Naive B cell (primary cell): ENCODE data around the gene AP5S1. TPM values are rescaled to one million over a fixed set of nuclear protein-coding genes. Genes with fewer than 3 reads are reported as not detected.

Experiments
- ATAC-seq, 2 donors: fragments of 150-1000 bp; cut with Tn5 transposase; 2 replicates each; pipeline ENCODE4 v1.10.0; 2021; ENCODE audit warnings: low read depth in 2 of 2, mild to moderate bottlenecking in 2 of 2, moderate library complexity in 2 of 2
- DNase-seq: peaks from one replicate; pipeline ENCODE4 v3.0.0; 2022
- H3K27ac Mint-ChIP-seq, 6 donors: one replicate each; pipeline ENCODE4 v1.8.0; 2020 to 2022; ENCODE audit warnings: mild to moderate bottlenecking in 6 of 6, mixed read lengths in 6 of 6, moderate library complexity in 5 of 6, inconsistent platforms in 2 of 6
- H3K27me3 Mint-ChIP-seq, 3 donors: one replicate each; pipeline ENCODE4 v1.8.0; 2021 to 2022; ENCODE audit warnings: mixed read lengths in 3 of 3, mild to moderate bottlenecking in 1 of 3
- H3K36me3 Mint-ChIP-seq, 2 donors: one replicate each; pipeline ENCODE4 v1.8.0; 2020 to 2022; ENCODE audit warnings: mixed read lengths in 2 of 2, inconsistent platforms in 1 of 2, mild to moderate bottlenecking in 1 of 2
- H3K4me1 Mint-ChIP-seq, 3 donors: one replicate each; pipeline ENCODE4 v1.8.0; 2020 to 2022; ENCODE audit warnings: mixed read lengths in 3 of 3, inconsistent platforms in 1 of 3, mild to moderate bottlenecking in 1 of 3, moderate library complexity in 1 of 3
- H3K4me3 Mint-ChIP-seq, 8 donors: one replicate each; pipeline ENCODE4 v1.8.0; 2020 to 2022; ENCODE audit warnings: mild to moderate bottlenecking in 8 of 8, mixed read lengths in 8 of 8, moderate library complexity in 8 of 8, inconsistent platforms in 2 of 8
- H3K9me3 Mint-ChIP-seq, 7 donors: one replicate each; pipeline ENCODE4 v1.8.0; 2020 to 2022; ENCODE audit warnings: mixed read lengths in 7 of 7, mild to moderate bottlenecking in 5 of 7, inconsistent platforms in 2 of 7, moderate library complexity in 1 of 7
- polyA plus RNA-seq, 6 donors: library from polyadenylated mRNA; unstranded; fragments of 300-500 nt; fragmentation: Illumina TruSeq; gene quantifications; one replicate each; pipeline ENCODE4 v1.2.3, GENCODE V29; 2021; ENCODE audit warnings: low read depth in 6 of 6

The AP5S1 gene
- polyA plus RNA-seq, 6 donors from 2014 or later, result 11.1 to 33.6 (median 13.5) TPM

GRCh38 chr20:3846378-3846739, 26.0 kb downstream of the AP5S1 start:
- DNase-seq, result no peak
- Mint-ChIP-seq H3K4me3 (peak overlapping the region; percentile 88 to 95 (median 90)), H3K36me3 (no peaks in the 10 kb centered on the region), H3K27ac (peak overlapping the region; percentile 63 to 96 (median 88)), H3K27me3 (no peaks in the 10 kb centered on the region), H3K4me1 (peaks cover 17 to 39% (median 24%) of the 10 kb centered on the region in 3 donors), H3K9me3 (no peaks in the 10 kb centered on the region)
- ATAC-seq, result no peak

DNA sequence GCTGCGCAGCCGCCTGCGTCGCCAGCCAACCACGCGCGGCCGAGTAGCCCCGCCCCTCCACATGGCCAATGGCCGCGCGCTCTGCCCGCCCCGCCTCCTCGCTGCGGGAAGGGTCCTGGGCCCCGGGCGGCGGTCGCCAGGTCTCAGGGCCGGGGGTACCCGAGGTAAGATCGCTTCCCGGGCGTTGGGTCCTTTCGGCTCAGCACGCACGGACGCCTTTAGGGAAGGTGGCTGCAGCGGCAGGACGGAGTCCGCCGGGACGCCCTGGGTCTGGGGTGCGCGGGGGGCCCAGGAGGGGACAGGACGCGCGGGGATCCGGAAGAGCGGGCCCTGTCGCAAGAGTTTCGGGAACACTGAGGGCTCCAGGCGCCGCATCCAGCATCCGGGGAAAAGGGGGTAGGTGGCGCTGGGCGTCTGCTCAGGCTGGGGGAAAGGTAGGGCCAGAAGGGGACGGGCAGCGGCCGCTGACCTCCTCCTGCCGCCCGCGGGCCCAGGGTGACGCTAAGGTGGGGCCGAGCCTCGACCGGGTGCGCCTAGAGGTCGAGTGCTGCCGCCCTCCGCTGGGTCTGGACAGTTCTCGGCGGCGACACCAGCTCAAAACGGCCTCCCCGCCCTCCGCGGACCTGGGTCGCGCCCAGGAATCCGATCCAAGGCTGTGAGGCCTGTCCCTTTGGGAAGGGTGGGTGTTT, 26.5 kb downstream of the AP5S1 start, which contains the start of gene MAVS:
Gene MAVS (plus strand): TSS at position 95 of the 689 bp plus-strand sequence. CDS start 7,791 bp downstream, outside the sequence.
- Mint-ChIP-seq H3K27me3 (no peaks in the 10 kb centered on the region), H3K4me3 (peak within 1 kb of the TSS; percentile 88 to 95 (median 90)), H3K4me1 (peaks cover 17 to 39% (median 24%) of the 10 kb centered on the region in 3 donors), H3K9me3 (no peaks in the 10 kb centered on the region), H3K27ac (peak within 1 kb of the TSS; percentile 82 to 96 (median 88)), H3K36me3 (no peaks in the 10 kb centered on the region)
- ATAC-seq (peak; percentile 98), DNase-seq (peak; percentile 86)

- Mint-ChIP-seq H3K9me3 (no peaks in the 10 kb centered on the region), H3K36me3 (no peaks in the 10 kb centered on the region), H3K4me1 (peaks cover 17 to 39% (median 24%) of the 10 kb centered on the region in 3 donors), H3K4me3 (peak overlapping the region; percentile 88 to 95 (median 90)), H3K27ac (peak overlapping the region; percentile 24 to 96 (median 84)), H3K27me3 (no peaks in the 10 kb centered on the region)
- ATAC-seq (no peak), DNase-seq (no peak)
Observed at GRCh38 chr20:3847429-3847940, 27.1 kb downstream of the AP5S1 start.

GRCh38 chr20:3848565-3848964, 28.2 kb downstream of the AP5S1 start:
- Mint-ChIP-seq H3K4me3 (peak overlapping the region; percentile 64 to 93 (median 90)), H3K27me3 (no peaks in the 10 kb centered on the region), H3K27ac (peak overlapping the region; percentile 10 to 87 (median 80)), H3K4me1 (peaks cover 17 to 39% (median 24%) of the 10 kb centered on the region in 3 donors), H3K9me3 (no peaks in the 10 kb centered on the region), H3K36me3 (no peaks in the 10 kb centered on the region)
- DNase-seq (no peak), ATAC-seq (no peak)

DNA sequence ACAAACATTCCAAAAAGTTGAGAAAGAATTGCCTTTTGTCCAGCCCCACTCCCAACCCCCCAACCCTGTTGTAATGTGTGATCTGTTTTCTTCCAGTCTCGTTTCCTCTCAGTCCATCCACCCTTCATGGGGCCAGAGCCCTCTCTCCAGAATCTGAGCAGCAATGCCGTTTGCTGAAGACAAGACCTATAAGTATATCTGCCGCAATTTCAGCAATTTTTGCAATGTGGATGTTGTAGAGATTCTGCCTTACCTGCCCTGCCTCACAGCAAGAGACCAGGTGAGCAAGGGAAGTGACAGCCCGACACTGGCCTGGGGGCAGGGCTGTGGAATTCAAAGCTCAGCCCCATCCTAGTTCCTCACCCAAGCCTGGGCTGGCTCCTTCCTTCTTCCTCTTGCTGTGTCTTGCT, 34.1 kb downstream of the AP5S1 start:
- peaks cover 0 to 23% of the 10 kb centered on the region in 2 donors for H3K36me3 Mint-ChIP-seq
- H3K27ac Mint-ChIP-seq, result peak overlapping the region in 3 of 6 donors; percentile 11 to 60 (median 38)
- no peak overlapping the region for H3K4me3 Mint-ChIP-seq
- no peak for ATAC-seq
- no peak for DNase-seq
- H3K4me1 Mint-ChIP-seq, result peaks cover 10 to 16% (median 14%) of the 10 kb centered on the region in 3 donors
- H3K9me3 Mint-ChIP-seq, result no peaks in the 10 kb centered on the region
- no peaks in the 10 kb centered on the region for H3K27me3 Mint-ChIP-seq

DNA sequence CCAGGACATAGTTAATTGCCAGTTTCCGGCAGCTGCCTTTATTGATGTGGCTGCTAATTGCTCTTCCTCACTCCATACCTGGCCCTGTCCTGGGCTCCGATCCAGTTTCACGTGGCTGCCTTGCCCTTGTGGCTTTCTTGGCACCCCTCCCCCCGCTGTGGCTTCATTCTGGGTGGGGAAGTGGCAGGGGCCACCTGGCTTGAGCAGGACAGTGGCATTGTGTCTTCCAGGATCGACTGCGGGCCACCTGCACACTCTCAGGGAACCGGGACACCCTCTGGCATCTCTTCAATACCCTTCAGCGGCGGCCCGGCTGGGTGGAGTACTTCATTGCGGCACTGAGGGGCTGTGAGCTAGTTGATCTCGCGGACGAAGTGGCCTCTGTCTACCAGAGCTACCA, 37.1 kb downstream of the AP5S1 start:
- ATAC-seq, result no peak
- Mint-ChIP-seq H3K36me3 (peaks cover 0 to 34% of the 10 kb centered on the region in 2 donors), H3K9me3 (no peaks in the 10 kb centered on the region), H3K27me3 (no peaks in the 10 kb centered on the region), H3K4me1 (peaks cover 7 to 12% (median 11%) of the 10 kb centered on the region in 3 donors), H3K4me3 (peak overlapping the region in 1 of 8 donors; percentile 31), H3K27ac (no peak overlapping the region)
- DNase-seq, result no peak

GRCh38 chr20:3858689-3859088, 38.3 kb downstream of the AP5S1 start:
- H3K4me1 Mint-ChIP-seq, result peaks cover 8 to 18% (median 12%) of the 10 kb centered on the region in 3 donors
- no peak overlapping the region for H3K4me3 Mint-ChIP-seq
- H3K27me3 Mint-ChIP-seq, result no peaks in the 10 kb centered on the region
- ATAC-seq (no peak), DNase-seq (no peak)
- peaks cover 9 to 47% of the 10 kb centered on the region in 2 donors for H3K36me3 Mint-ChIP-seq
- H3K9me3 Mint-ChIP-seq, result no peaks in the 10 kb centered on the region
- H3K27ac Mint-ChIP-seq, result no peak overlapping the region

- DNase-seq (no peak), ATAC-seq (no peak)
- H3K4me1 Mint-ChIP-seq, result peaks cover 4 to 13% (median 12%) of the 10 kb centered on the region in 3 donors
- H3K27me3 Mint-ChIP-seq, result no peaks in the 10 kb centered on the region
- H3K9me3 Mint-ChIP-seq, result no peaks in the 10 kb centered on the region
- H3K36me3 Mint-ChIP-seq, result peaks cover 9 to 43% of the 10 kb centered on the region in 2 donors
- H3K4me3 Mint-ChIP-seq, result no peak overlapping the region
- peak overlapping the region in 3 of 6 donors; percentile 25 to 63 (median 60) for H3K27ac Mint-ChIP-seq
Observed at GRCh38 chr20:3861191-3861590, 40.8 kb downstream of the AP5S1 start.

- H3K9me3 Mint-ChIP-seq, result no peaks in the 10 kb centered on the region
- H3K27me3 Mint-ChIP-seq, result no peaks in the 10 kb centered on the region
- H3K4me1 Mint-ChIP-seq, result peaks cover 4 to 13% (median 11%) of the 10 kb centered on the region in 3 donors
- H3K4me3 Mint-ChIP-seq, result no peak overlapping the region
- ATAC-seq (no peak), DNase-seq (no peak)
- H3K27ac Mint-ChIP-seq, result no peak overlapping the region
- peaks cover 9 to 36% of the 10 kb centered on the region in 2 donors for H3K36me3 Mint-ChIP-seq
Observed at GRCh38 chr20:3862333-3862732, 42.0 kb downstream of the AP5S1 start.

GRCh38 chr20:3863317-3863716, 43.0 kb downstream of the AP5S1 start:
- peaks cover 9 to 28% of the 10 kb centered on the region in 2 donors for H3K36me3 Mint-ChIP-seq

GRCh38 chr20:3864518-3864917, 44.2 kb downstream of the AP5S1 start:
- H3K36me3 Mint-ChIP-seq, result peaks cover 9 to 28% of the 10 kb centered on the region in 2 donors
- ATAC-seq (no peak), DNase-seq (no peak)
- H3K9me3 Mint-ChIP-seq, result no peaks in the 10 kb centered on the region
- H3K4me1 Mint-ChIP-seq, result peaks cover 2 to 12% (median 5%) of the 10 kb centered on the region in 3 donors
- H3K4me3 Mint-ChIP-seq, result no peak overlapping the region
- peak overlapping the region in 1 of 6 donors; percentile 74 for H3K27ac Mint-ChIP-seq
- H3K27me3 Mint-ChIP-seq, result no peaks in the 10 kb centered on the region

More at GRCh38 chr20:3863317-3863716, 43.0 kb downstream of the AP5S1 start:
- H3K4me1 Mint-ChIP-seq, result peaks cover 2 to 12% (median 5%) of the 10 kb centered on the region in 3 donors
- H3K4me3 Mint-ChIP-seq, result no peak overlapping the region
- DNase-seq (no peak), ATAC-seq (no peak)
- H3K27me3 Mint-ChIP-seq, result no peaks in the 10 kb centered on the region
- H3K27ac Mint-ChIP-seq, result peak overlapping the region in 5 of 6 donors; percentile 30 to 80 (median 47)
- H3K9me3 Mint-ChIP-seq, result no peaks in the 10 kb centered on the region

- Mint-ChIP-seq H3K4me3 (no peak overlapping the region), H3K27me3 (no peaks in the 10 kb centered on the region), H3K9me3 (no peaks in the 10 kb centered on the region), H3K27ac (peak overlapping the region in 1 of 6 donors; percentile 29), H3K4me1 (peaks cover 2 to 12% (median 5%) of the 10 kb centered on the region in 3 donors), H3K36me3 (peaks cover 9 to 28% of the 10 kb centered on the region in 2 donors)
- DNase-seq (no peak), ATAC-seq (no peak)
Observed at GRCh38 chr20:3865152-3865886, 45.0 kb downstream of the AP5S1 start.

- Mint-ChIP-seq H3K36me3 (peaks cover 9 to 28% of the 10 kb centered on the region in 2 donors), H3K27me3 (no peaks in the 10 kb centered on the region), H3K9me3 (no peaks in the 10 kb centered on the region), H3K4me3 (no peak overlapping the region), H3K4me1 (peaks cover 2 to 15% (median 8%) of the 10 kb centered on the region in 3 donors), H3K27ac (no peak overlapping the region)
- no peak for DNase-seq
- no peak for ATAC-seq
Observed at GRCh38 chr20:3865887-3866407, 45.6 kb downstream of the AP5S1 start.
